HS-5 (cell line): Measurements from ENCODE around the gene FCER2.
"Not testable (repeated sequence)": the region's sequence is repeated elsewhere in the genome, so short reads cannot be mapped to it uniquely, and the experiment has no call there.

Experiments used
- DNase-seq: peaks from one replicate; pipeline ENCODE4 v3.0.0-alpha.2; 2012; ENCODE audit warnings: low read depth

Gene FCER2

GRCh38 chr19:7645656-7646425 is 56.1 kb downstream of the FCER2 start:
- DNase-seq, result no peak

GRCh38 chr19:7645163-7645562 is 56.8 kb downstream of the FCER2 start:
- DNase-seq, result no peak

- no peak for DNase-seq
These were observed 57.4 kb downstream of the FCER2 start for GRCh38 chr19:7644550-7644877.

- not testable (repeated sequence) for DNase-seq
These were observed 58.0 kb downstream of the FCER2 start for GRCh38 chr19:7643629-7644549.

GRCh38 chr19:7643031-7643415 is 58.9 kb downstream of the FCER2 start:
- no peak for DNase-seq

- no peak for DNase-seq
These were observed 59.5 kb downstream of the FCER2 start for GRCh38 chr19:7642295-7643030.

- DNase-seq, result no peak
These were observed 60.3 kb downstream of the FCER2 start for GRCh38 chr19:7641290-7642276.

GRCh38 chr19:7640803-7641202 is 61.1 kb downstream of the FCER2 start:
- no peak for DNase-seq

GRCh38 chr19:7639863-7640348 is 62.0 kb downstream of the FCER2 start:
- no peak for DNase-seq

GRCh38 chr19:7638802-7639465 is 63.0 kb downstream of the FCER2 start:
- DNase-seq, result no peak
